GM19099 (cell line): ENCODE measurements around the gene LHFPL3.

Experiments used
- POLR2A ChIP-seq: IDR thresholded peaks from 3 replicates; pipeline ENCODE4 v1.6.1; 2011; ENCODE audit warnings: low read depth; ENCODE audit not compliant: insufficient read length; ENCODE audit errors: extremely low read depth

The LHFPL3 gene

DNA sequence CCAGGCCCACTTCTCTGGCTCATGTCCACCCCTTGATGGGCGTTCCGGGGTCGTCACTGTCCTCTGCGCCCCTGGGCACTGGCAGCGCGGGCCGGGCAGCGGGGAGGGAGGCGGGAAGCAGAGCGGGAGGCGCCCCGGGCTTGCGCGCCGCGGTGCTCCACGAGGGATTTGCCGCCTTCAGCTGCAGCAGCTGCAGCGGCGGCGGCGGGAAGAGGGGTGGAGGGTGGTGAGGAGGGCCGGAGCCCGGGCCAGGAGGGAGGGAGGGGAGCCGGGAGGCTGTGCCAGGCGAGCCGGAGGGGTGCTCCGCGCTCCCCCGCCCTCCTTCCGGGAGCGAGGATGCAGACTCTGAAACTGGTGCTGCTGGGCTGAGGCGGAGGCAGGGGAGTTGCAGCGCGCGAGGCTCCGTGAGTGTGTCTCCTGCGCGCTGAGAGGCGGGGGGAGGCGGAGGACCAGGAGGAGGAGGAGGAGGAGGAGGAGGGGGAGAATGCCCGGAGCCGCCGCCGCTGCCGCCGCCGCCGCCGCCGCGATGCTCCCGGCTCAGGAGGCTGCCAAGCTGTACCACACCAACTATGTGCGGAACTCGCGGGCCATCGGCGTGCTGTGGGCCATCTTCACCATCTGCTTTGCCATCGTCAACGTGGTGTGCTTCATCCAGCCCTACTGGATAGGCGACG, at the start of gene LHFPL3:
LHFPL3 (plus strand) TSS at position 308 of the 674 bp plus-strand sequence.
- TF ChIP-seq POLR2A = no peak

DNA sequence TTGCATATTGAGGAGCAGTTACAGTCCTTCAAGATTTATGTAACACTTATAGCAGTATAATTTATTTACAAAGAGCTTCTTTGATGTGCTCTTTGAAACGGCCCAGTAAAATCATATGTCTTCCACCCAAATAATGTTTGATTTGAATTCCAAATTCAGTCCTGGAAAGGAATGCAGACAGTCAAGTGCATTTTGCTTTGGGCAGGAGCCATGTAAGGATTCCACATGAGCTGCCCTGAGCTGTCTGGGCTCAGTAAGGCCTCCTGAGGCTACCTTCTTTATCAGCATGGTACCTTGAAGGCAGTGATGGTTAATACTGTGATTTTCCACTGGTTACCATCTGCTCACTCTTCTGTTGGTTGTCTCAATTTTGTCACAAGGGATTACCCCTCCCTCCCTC, 41.6 kb upstream of the LHFPL3 start:
- TF ChIP-seq POLR2A = no peak

DNA sequence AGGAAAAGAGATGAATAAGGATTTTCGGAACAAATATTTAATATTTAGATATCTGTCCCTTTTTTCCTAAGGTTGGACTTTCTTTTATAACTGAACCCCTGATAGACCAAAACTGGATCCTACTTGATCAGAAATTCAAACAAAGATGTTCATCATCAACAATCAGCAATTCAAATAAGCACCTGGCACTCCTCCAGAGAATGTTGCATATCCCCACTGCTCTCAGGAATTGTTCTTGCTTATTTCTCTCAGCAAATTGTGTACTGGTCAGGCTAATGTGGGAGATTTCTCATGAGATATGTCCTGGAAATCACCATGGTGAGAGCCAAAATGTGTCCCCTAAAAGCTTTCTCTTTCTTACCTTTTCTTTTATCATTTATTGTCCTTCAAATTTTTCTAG, 40.3 kb upstream of the LHFPL3 start:
- no peak for TF ChIP-seq POLR2A

DNA sequence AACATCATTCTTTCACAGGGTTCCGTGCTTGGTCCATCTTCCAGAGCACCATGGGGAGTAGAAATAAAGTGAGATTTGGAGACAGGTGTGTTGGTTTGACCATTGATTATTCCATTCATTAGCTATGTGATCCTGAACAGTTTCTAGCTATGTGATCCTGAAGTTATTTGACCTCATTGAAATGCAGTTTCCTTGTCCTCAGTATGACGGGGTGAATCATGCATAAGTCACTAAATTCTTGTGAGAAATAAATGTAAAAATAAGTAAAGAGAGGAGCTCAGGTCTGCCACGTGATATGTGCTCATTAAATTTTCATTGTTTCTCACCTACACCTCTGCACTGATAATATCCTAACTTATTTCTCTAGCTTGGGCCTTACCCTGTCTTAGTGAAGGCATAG, 34.1 kb upstream of the LHFPL3 start:
- TF ChIP-seq POLR2A = no peak

DNA sequence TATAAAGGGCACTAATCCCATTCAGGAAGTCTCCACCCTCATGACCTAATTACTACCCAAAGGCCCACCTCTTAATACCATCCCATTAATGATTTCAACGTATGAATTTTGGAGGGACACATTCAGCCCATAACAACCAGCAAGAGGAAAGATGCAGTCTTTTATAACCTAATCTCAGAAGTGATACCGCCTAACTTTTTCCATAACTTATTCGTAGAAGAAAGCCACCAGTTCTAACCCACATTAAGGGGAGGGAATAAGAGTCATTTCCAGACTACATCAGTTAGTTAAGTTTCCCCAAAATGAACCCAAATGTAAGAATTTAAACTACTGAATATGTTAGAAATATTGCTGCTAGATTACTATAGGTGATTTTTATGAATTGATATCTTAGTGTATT, 32.1 kb upstream of the LHFPL3 start:
- TF ChIP-seq POLR2A = no peak

- no peak for TF ChIP-seq POLR2A
Observed at GRCh38 chr7:104296900-104297299, 31.5 kb upstream of the LHFPL3 start.

DNA sequence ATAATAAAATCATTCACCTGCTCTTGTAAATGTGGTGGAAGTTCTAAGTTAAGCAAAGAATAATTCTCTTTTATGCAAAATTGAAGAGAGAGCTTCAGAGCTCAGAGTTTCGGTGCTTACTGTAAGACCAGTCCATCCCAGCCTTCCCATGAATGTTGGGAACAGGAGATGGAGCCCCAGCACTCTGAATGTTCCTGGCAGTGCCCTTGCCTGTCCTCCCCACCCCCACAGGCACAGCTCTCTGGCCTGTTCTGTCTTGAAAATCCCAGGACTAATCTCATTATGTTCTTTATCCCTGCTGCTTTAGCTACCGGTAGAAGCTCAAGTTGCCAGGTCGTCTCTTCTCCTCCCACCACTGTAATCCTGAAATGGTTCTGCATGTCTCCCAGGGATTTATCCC, 29.1 kb upstream of the LHFPL3 start:
- no peak for TF ChIP-seq POLR2A

- TF ChIP-seq POLR2A = no peak
Observed at GRCh38 chr7:104299777-104300176, 28.6 kb upstream of the LHFPL3 start.

- TF ChIP-seq POLR2A = no peak
Observed at GRCh38 chr7:104306793-104307192, 21.6 kb upstream of the LHFPL3 start.

- no peak for TF ChIP-seq POLR2A
Observed at GRCh38 chr7:104317948-104318629, 10.3 kb upstream of the LHFPL3 start.

DNA sequence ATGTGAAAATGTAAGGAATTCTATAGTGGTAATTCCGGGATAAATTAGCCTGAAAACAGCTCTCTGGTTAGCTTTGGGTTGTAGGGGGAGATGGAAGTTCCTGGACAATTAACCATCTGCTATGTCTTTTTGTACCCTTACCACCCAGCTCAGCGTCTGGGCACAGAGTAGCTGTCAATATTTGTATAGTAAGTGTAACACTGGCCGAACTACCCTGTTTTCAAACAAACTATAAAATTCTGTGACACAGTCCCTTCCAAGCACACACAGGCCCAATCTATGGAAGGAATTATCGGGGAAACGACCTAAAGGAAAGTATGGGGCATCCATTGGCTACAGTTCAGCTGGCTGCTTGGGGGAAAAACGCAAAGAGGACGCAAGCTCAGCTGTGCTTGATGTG, 869 bp upstream of the LHFPL3 start:
- no peak for TF ChIP-seq POLR2A

DNA sequence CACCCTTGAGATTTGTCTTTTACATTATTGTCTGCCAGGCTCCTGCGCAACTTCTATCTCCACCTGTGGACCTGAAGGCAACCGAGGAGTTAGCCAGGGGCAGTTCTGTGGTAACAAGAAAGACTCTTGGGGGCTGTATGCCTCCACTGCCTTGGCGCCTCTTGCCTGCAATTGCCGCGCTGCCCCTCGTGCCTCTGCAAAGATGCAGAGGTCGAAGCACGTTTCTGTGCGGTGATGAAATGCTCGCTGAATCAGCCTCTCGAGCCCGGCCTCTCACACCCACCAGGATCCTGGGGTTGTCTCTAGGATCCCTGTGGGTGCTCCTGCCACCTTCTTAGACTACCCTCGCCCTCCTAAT, 486 bp upstream of the LHFPL3 start:
- TF ChIP-seq POLR2A = no peak

GRCh38 chr7:104328970-104329825, 795 bp downstream of the LHFPL3 start:
- no peak for TF ChIP-seq POLR2A

GRCh38 chr7:104341546-104341945, 13.1 kb downstream of the LHFPL3 start:
- TF ChIP-seq POLR2A = no peak

GRCh38 chr7:104352736-104353135, 24.3 kb downstream of the LHFPL3 start:
- no peak for TF ChIP-seq POLR2A

DNA sequence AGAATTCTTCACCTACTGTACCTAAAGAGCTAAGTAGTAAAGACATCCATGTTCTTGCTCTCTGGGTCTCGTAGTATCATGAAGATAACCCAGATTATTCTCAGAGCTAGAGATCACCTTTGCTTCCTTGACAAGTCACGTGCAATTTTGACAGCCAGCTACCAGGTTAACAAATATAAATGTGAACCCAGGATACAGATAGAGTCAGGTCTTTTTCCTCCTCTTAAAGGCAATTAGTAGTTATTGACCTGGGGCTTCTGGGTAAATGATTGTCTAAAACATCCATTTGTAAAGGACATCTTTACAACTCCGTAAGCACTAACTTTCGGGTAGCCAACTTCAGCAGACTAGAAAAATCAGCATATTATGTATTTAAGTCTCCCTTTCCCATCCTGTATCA, 28.8 kb downstream of the LHFPL3 start:
- TF ChIP-seq POLR2A = no peak
